GM19351 (cell line): ENCODE results near the gene HRH2.

Experiments
- ATAC-seq: cut with Tn5 transposase; IDR thresholded peaks from one replicate; pipeline ENCODE4 v1.9.1; 2021; ENCODE audit warnings: mild to moderate bottlenecking, moderate library complexity; ENCODE audit not compliant: unreplicated experiment

The HRH2 gene

GRCh38 chr5:175690586-175690985 lies 32.7 kb downstream of the HRH2 start:
- ATAC-seq, result no peak

DNA sequence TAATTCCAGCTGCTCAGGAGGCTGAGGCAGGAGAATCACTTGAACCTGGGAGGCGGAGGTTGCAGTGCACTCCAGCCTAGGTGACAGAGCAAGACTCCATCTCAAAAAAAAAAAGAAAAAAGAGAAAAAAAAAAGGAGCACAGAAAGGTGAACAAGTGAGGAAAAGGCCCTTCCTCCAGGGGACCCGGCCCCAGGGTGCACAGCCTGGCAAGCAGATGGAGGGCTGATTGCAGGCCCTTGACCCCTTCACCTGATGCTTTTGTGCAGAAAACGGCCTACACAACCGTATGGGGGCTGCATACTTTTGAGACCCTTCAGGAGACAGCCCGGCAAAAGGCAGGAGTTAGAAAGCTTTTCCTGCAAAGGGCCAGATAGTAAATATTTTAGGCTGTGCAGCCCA lies 33.9 kb downstream of the HRH2 start:
- no peak for ATAC-seq

DNA sequence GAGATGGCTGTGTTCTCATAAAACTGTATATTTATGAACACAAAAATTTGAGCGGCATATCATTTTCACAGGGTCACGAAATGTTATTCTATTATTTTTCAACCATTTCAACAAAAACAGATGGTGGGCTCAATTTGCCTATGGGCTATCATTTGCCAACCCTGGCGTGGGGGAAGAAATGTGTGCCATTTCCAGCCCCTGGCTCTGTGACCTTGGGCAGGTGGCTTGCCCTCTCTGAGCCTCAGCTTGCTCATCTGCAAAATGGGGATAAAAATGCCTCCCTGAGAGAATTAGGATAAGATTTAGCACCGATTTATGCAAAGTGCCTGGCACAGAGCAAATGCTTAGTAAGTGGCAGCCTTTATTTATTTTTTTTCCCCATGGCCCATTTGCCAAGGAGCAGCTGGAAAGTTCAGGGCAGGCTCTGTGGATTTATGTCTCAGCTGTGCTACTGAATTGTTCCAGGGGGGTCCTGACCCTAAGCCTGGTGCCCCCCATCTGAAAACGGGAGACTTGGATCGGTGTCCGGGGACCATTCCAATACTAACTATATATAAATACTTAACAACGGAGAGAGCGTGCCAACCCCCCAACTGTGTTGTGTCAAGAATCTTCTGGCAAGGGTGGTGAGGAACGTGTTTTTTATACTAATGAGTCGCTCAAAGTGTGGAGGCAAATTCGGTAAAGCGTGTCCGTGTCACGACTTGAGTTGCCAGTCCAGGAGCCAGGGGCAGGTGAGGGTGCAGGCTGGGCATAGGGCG lies 34.5 kb downstream of the HRH2 start:
- no peak for ATAC-seq

DNA sequence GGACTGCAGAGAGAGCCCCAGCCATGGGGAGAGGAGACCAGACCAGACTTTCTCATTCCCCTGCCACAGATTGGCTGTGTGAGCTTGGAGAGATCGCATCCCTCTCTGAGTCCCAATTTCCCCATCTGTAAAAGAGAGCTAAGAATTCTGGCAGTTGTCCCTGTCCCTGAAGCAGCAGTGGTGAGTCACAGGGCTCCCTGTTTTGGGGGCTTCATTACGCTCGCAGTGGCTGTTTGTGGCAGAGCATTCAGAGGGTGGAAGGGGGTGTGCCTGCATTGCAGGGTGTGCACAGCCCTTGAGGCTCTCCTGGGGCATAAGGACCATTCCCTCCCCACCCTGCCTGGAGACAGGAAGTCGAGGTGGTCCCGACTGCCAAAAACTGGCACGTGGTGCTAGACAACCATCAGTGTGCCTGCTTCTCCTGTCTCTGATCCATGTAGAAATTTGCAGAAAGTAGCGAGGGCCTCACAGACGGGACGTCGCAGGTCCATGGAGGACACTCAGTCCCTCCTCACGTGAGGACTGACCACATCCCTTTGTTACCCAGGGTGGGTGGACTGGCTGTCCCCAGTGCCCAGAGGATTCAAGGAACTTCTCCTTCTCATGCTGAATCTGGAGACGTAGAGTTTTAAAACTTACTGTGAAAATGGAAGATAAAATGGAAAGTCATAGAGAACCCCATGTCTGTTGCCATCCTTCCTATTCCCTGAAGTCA lies 35.3 kb downstream of the HRH2 start:
- ATAC-seq, result no peak

DNA sequence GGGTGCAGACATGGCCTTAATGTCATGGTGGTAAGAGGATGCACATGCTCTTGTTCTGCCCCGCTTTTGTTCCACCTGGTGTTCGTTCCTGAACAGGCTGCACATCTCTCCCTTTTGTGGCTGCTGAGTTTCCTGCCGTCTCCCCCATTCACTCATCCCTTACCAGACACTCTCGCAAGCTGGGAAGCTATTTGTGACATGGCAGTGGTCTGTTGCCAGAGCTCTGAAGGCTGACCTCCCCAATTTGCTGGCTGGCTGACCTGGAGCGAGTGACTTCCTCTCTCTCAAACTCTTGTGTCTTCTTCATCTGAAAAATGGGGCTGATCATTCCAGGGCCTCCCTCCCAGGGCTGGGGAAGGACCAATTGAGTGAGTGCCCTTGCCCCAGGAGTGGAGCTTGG lies 35.9 kb downstream of the HRH2 start:
- ATAC-seq, result no peak

- no peak for ATAC-seq
Observed at GRCh38 chr5:175694371-175695160, 36.7 kb downstream of the HRH2 start.

- ATAC-seq, result no peak
Observed at GRCh38 chr5:175695161-175696126, 37.6 kb downstream of the HRH2 start.

DNA sequence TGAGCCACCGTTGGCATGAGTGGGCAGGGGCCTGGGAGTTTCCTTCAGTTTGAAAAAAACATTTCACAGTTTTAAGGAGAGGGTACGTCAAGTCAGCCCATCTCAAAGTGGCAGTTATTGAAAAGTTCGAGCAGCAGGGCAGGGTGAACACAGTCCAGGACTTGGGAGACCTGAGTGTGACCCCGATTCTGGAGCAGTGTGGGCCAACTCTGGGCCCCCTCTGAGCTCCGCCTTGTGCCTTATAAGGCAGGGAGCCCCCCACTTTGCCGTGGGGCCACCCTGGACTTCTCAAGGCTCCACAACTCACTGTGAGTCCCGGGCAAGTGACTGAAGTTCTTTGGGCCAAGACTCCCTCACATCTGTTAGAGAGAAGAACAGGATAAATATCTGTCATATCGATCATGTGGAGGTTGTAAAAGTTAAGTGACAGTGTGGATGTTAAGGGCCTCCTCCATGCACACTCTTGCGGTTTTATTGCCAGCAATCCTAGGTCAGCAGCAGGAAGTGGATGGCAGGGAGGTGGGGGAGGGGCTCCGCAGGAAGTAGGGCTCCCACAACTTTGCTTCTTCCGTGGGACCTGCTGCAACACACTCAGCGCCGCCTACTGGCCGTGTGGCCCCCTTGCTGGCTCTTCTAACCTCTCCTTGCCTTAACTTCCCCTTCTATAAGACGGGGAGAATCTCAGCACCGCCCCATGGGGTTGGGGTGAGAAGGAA lies 38.4 kb downstream of the HRH2 start:
- no peak for ATAC-seq

DNA sequence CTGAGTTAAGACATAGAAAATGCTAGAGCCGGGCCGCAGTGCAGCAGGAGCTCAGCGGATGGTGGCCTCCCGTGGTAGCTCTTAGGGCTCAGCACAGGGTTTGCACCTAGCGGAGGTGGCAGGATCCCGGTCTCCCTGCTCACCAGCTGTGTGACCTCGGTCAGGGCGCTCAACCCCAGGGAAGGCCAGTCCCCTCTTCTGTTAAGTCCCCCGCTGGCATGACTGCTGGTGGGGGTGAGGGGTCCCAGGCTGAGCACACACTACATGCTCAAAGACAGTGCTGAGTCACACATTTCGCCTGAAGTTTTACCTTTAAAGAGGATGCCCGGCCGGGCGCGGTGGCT lies 39.0 kb downstream of the HRH2 start:
- ATAC-seq, result no peak

DNA sequence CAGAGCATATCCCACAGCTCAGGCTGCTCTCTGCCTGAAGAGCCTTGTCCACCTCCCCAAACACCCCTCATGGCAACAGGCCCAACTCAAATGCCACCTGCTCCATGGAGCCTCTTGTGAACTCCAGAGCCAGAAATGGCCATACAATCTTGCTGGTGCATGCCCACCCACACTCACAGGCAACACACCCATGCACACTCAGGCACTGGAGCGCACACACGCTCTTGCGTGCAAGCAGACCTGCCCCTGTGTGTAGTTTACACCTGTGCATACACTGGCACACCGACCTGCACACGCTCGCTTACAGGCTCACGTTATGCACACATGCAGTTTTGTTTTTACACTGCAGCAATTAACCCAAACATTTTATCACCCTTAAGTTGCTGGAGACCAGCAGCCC lies 40.0 kb downstream of the HRH2 start:
- no peak for ATAC-seq

- ATAC-seq, result no peak
Observed at GRCh38 chr5:175698401-175699115, 40.7 kb downstream of the HRH2 start.

DNA sequence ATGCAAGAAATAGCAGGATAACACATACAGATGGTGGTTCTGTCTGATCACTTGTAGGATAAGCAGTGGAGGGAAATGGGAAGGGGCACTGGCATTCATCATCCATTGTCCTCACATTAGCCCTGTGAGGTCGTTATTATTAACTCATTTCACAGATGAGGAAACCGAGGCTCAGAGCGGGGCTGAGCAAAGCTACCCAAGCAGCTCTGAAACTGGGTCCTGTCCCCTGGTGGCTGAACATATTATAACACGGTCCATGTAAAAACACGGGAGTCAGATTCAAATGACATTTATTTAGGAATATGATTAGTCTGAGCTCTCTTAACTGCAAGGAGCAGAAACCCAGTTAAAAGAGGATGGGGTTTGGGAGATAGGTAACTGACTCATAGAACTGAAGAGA lies 43.1 kb downstream of the HRH2 start:
- no peak for ATAC-seq

DNA sequence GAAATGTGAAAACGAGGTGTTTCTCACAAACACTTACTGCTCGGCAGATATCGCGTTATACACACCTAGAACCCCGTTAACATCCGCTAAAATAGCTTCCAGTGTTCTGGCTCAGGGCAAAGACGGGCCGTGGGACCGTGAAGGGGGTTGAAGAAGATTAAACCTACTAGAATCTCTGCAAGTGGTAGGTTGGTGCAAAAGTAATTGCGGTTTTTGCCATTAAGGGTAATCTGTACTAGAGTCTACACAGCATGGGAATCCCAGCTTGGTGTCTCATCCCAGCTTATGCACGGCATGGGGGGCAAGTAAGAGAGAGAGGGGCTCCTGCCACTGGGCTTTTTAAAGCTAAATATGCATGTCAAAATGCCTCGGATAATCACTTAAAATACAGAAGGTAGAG lies 43.9 kb downstream of the HRH2 start:
- ATAC-seq, result no peak

DNA sequence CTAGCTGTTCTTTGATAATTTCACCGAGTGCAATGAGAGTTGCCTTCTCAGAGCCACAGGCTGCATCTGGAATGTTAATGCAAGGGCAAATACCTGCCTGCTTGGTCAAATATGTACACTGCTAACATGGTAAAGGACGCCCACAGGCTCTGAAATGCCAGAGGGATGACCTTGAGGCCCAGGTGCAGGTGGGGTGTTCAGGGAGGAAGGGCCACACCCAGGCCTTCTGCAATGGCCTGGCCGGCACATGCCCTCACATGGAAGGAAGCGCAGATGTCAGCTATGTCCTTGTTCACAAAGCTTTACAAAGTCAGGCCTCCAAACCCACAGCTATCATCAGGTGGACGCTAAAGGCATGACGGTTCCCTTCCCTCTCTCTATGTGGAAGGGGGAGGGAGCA lies 48.6 kb downstream of the HRH2 start:
- ATAC-seq, result no peak

GRCh38 chr5:175707751-175708375 lies 50.0 kb downstream of the HRH2 start:
- ATAC-seq, result no peak

- ATAC-seq, result no peak
Observed at GRCh38 chr5:175709276-175709781, 51.5 kb downstream of the HRH2 start.

DNA sequence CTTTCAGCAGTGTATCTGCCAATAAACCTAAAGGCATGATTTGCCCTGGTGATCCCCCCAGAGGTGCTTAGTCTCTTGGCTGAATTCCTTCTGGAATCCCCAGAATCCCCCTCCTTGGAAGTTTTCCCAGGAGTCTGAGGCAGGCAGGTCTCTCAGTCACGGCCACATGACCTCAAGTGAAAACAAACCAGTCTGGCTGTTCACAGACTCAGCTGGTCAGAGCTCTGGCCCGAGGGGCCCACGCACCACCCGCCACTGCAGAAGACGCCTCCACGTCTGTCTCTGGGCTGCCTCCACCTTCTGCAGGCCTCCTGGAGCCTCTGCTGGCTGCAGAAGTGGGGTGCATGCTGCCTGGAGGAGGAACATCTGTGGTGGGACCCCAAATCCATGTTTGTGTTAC lies 52.5 kb downstream of the HRH2 start:
- no peak for ATAC-seq

GRCh38 chr5:175711031-175711430 lies 53.2 kb downstream of the HRH2 start:
- ATAC-seq, result no peak
